Kidney epithelial cell (primary cell): ENCODE measurements around the gene KCNK7. TPM values are rescaled to one million over a fixed set of nuclear protein-coding genes. Genes with fewer than 3 reads are reported as not detected.

Source experiments
- DNase-seq: peaks from one replicate; pipeline ENCODE4 v3.0.0-alpha.2; 2010; ENCODE audit warnings: low read depth
- H3K27me3 ChIP-seq: 2 replicates; pipeline ENCODE4 v1.6.0; 2011; ENCODE audit warnings: low read length; ENCODE audit not compliant: control insufficient read depth, insufficient read depth
- H3K36me3 ChIP-seq: 2 replicates; pipeline ENCODE4 v1.5.1; 2011; ENCODE audit warnings: low read length; ENCODE audit not compliant: control insufficient read depth, insufficient read depth
- H3K4me3 ChIP-seq: 2 replicates; pipeline ENCODE4 v1.5.1; 2011; ENCODE audit warnings: low read depth, mild to moderate bottlenecking, control low read depth, low read length
- total RNA-seq: library from RNA; depleted of rRNA; stranded (reverse); fragments of >200 nt; gene quantifications from 2 replicates; pipeline ENCODE4 v1.2.3, GENCODE V29; 2015
- TF ChIP-seq, protein P1 (sequence below): IDR thresholded peaks from 2 replicates; pipeline ENCODE4 v1.5.1; 2011; ENCODE audit warnings: mild to moderate bottlenecking, moderate library complexity, low read length, control low read depth, inconsistent platforms; ENCODE audit not compliant: insufficient read depth, poor library complexity, severe bottlenecking

Gene KCNK7
- total RNA-seq, 1 donor from 2014 or later, result not detected

DNA sequence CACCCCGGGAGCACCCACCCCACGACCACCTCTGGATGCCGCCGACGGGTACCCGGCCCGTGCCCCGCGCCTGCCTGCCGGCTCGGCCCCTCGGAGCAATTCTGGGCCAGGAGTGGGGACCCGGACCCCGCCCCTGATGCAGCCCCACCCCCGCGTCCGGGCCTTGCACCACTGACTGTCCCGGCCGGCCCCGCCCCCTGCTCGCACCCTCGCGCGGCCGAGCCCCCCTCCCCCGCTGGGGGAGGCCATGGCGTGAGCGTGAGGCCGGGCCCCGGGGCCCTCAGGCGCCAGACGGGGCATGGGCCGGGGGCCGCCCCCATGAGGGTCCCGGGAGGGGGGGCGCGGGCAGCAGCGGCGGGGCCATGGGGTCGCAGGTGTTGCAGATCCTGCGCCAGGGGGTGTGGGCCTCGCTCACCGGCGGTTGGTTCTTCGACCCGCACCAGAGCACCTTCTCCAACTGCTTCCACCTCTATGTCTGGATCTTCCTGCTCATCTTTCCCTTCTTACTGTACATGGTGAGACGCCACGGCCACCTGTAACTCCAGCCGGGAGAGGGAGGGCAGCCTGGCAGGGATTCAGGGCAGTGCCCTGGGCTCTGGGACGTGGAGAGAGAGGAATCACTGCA lies 20.5 kb upstream of the KCNK7 start:
- peaks cover 3% of the 10 kb centered on the region for H3K36me3 ChIP-seq
- TF ChIP-seq, protein P1, sequence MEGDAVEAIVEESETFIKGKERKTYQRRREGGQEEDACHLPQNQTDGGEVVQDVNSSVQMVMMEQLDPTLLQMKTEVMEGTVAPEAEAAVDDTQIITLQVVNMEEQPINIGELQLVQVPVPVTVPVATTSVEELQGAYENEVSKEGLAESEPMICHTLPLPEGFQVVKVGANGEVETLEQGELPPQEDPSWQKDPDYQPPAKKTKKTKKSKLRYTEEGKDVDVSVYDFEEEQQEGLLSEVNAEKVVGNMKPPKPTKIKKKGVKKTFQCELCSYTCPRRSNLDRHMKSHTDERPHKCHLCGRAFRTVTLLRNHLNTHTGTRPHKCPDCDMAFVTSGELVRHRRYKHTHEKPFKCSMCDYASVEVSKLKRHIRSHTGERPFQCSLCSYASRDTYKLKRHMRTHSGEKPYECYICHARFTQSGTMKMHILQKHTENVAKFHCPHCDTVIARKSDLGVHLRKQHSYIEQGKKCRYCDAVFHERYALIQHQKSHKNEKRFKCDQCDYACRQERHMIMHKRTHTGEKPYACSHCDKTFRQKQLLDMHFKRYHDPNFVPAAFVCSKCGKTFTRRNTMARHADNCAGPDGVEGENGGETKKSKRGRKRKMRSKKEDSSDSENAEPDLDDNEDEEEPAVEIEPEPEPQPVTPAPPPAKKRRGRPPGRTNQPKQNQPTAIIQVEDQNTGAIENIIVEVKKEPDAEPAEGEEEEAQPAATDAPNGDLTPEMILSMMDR, result no peak
- H3K4me3 ChIP-seq, result peak overlapping the region; percentile 93
- DNase-seq, result no peak
- no peaks in the 10 kb centered on the region for H3K27me3 ChIP-seq

DNA sequence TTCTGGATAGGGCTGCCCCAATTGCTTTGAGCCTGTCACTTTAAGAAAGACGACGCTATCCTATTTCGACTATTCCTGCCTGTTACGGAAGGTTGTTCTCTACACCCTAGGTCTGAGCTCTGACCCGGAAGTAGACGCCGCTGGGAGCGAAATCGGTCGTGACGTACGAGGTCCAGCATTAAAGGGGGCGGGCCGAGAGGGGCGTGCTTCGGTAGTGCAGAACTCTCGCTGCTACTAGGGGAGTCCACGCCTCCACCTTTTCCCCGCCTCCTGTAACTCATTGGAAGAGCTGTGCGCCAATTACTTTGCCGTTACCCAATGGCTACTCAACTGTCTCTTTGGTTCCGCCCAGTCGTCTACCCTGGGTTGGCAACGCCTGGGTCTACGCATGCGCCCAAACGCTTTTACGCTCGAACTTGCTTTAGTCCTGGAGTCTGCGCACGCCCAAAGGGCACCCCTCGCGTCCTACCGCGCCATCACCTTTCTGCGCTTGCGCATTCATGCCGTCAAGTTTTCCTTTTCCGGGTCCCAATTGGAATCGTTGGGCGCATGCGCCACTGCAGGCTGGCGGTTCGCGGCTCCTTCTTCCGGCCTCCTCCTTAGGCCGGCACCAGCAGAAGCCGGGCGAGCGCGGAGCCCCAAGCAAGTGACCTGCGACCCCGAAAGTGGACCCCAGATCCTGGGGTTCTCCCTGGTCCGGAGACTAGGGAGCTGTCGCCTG lies 19.8 kb upstream of the KCNK7 start, which contains the start of gene PCNX3:
Gene PCNX3, plus strand, starts transcription at position 548 of the 721 bp plus-strand sequence. CDS start 536 bp downstream, outside the sequence.
- TF ChIP-seq, protein P1, result no peak
- peak; percentile 99 for DNase-seq
- peaks cover 3% of the 10 kb centered on the region for H3K36me3 ChIP-seq
- H3K27me3 ChIP-seq, result no peaks in the 10 kb centered on the region
- peak within 1 kb of the TSS; percentile 93 for H3K4me3 ChIP-seq

DNA sequence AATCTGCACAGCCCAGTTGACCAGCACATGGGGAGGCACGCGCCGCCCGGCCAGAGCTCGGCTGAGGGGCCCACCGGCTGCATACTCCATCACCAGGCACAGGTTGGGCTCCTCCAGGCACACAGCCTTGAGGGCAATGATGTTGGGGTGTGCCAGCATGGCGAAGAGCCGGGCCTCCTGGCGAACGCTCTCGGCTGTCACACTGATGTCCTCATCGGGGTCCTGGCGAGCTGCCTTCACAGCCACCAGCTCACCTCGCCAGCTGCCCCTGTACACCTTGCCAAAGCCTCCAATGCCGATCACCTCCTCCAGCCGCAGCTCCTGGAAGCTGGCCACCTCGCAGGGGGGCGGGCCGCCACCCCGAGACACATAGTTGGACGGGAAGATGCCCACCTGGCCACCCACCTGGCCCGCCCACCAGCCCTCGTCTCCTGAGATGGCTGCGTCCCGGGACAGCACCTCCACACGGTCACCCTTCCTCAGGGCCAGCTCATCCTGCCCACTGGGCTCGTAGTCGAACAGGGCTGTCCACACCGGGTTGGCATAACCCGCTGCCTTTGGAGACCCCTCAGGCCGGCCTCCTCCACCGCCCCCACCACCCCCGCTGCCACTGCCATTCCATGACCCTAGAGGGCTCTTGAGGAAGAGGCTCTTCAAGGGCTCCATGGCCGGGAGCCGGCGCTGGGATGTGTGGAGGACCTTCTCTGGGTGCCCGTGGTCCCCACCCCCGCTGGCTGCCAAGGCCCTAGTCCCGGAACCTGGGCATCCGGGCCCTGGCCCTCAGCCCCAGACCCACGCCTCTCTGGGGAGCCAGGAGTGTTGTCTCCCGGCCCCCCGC lies 17.7 kb upstream of the KCNK7 start:
- no peak for DNase-seq
- TF ChIP-seq, protein P1, result no peak
- H3K27me3 ChIP-seq, result no peaks in the 10 kb centered on the region
- H3K36me3 ChIP-seq, result no peaks in the 10 kb centered on the region
- peak overlapping the region; percentile 75 for H3K4me3 ChIP-seq

DNA sequence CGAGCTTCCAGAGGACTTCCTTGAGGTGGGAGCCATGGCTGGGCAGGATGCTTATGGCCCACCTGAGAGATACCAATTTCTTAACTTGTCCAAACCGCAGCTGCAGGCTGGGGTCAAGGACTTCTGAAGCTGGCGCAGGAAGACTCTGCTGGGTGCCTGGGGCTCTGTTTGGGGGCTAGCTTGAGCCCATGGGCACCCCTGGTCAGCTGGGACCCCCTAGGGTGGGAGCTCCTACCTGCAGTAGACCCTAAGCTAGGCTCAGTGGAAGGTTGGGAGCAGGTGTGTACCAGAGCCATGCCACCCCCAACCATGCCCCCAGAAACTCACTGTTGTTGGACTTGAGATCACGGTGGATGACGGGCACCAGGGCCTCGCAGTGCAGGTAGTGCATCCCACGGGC lies 17.1 kb upstream of the KCNK7 start:
- H3K4me3 ChIP-seq, result no peak overlapping the region
- H3K27me3 ChIP-seq, result no peaks in the 10 kb centered on the region
- H3K36me3 ChIP-seq, result no peaks in the 10 kb centered on the region
- TF ChIP-seq, protein P1, result no peak
- no peak for DNase-seq

DNA sequence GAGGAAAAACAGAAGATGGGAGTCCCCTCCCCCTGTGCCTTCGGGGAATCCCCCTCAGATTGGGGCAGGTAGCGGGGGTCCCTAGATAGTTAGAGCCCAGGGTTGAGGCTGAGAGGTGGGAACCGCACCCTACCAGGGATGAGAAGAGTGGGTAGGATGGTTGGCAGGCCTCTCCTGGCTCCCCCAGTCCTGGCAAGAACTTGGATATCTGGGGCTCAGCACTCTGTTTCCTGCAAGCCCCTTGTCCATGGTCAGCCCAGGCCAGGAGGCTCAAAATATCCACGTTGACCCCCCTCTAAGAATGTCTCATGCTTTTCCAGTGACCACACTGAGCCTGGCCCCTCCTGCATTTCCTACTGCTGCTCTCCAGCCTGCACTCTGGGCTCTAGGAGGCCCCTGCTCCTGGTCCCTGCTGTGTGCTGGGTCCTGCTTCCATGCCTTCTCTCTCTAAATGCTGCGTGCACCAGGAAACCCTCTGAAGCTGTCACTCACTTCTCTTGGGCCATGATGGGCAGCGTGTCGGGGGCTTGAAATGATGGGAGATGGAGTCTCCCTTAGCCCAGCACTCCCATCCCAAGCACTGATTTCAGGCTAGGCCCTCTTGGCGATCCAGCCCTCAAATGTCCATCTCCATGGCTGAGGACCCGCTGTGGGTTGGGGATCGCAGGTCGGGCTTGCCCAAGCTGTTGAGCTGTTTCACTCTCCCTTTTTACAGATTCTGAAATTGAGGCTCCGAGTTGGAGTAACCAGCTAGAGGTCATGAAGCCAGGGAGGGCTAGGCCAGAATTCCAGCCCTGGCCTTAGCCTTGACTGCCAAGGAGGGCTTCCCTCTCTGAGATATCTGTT lies 16.4 kb upstream of the KCNK7 start:
- no peaks in the 10 kb centered on the region for H3K27me3 ChIP-seq
- no peak for DNase-seq
- H3K4me3 ChIP-seq, result no peak overlapping the region
- no peaks in the 10 kb centered on the region for H3K36me3 ChIP-seq
- TF ChIP-seq, protein P1, result no peak
